Measurements from ENCODE around the gene MGAT5B.

- no peak for TF ChIP-seq EZH2 (IDR thresholded peaks at IDR 0.05; ENCODE audit: insufficient read depth, poor library complexity, severe bottlenecking)
- TF ChIP-seq EZH2phosphoT487 (IDR thresholded peaks at IDR 0.05; ENCODE audit: insufficient read depth, low read depth), result no peak
Measured at GRCh38 chr17:76867578-76868175, 527 bp upstream of the MGAT5B start.
